Upper lobe of left lung (tissue), 6 donors: ENCODE measurements around the gene ABHD13. TPM values are rescaled to one million over a fixed set of nuclear protein-coding genes. Genes with fewer than 3 reads are reported as not detected.
"Not testable (repeated sequence)": the region's sequence is repeated elsewhere in the genome, so short reads cannot be mapped to it uniquely, and the experiment has no call there.

Experiments
- ATAC-seq, 2 donors: fragments of 200-7000 bp; cut with Tn5 transposase; one replicate each; pipeline ENCODE4 v1.9.1; 2022; ENCODE audit warnings: mild to moderate bottlenecking in 2 of 2, moderate library complexity in 2 of 2; ENCODE audit not compliant: low FRiP score in 2 of 2
- DNase-seq, 2 donors: peaks; one replicate each; pipeline ENCODE4 v3.0.0-alpha.2; 2019 to 2020
- H3K27ac ChIP-seq, 4 donors: fragments of 200-600 bp; sonication (generic); one replicate each; pipeline ENCODE4 v1.5.1; 2016 to 2019
- H3K27me3 ChIP-seq, 4 donors: fragments of 200-600 bp; sonication (generic); one replicate each; pipeline ENCODE4 v1.5.1; 2017 to 2019
- H3K36me3 ChIP-seq, 4 donors: fragments of 200-600 bp; sonication (generic); one replicate each; pipeline ENCODE4 v1.5.1; 2016 to 2019
- H3K4me1 ChIP-seq, 4 donors: fragments of 200-600 bp; sonication (generic); one replicate each; pipeline ENCODE4 v1.5.1; 2018 to 2019
- H3K4me3 ChIP-seq, 4 donors: fragments of 200-600 bp; sonication (generic); one replicate each; pipeline ENCODE4 v1.5.1; 2017 to 2019; ENCODE audit warnings: mild to moderate bottlenecking in 2 of 4, moderate library complexity in 1 of 4
- H3K9me3 ChIP-seq, 4 donors: fragments of 200-600 bp; sonication (generic); one replicate each; pipeline ENCODE4 v1.5.1; 2018 to 2019
- CTCF ChIP-seq, 6 experiments: fragments of 450-650 bp in 4 of 6; fragments of 200-600 bp in 2 of 6; sonication (generic) in 2 of 6; IDR thresholded peaks; one replicate each; pipeline ENCODE4 v1.5.1; 2016 to 2019; ENCODE audit warnings: antibody characterized with exemption in 6 of 6
- EP300 ChIP-seq, 4 donors: sonication (generic); formaldehyde crosslinking; IDR thresholded peaks; one replicate each; pipeline ENCODE4 v1.5.1; 2017; ENCODE audit warnings: antibody characterized with exemption in 4 of 4, control low read depth in 2 of 4
- POLR2A ChIP-seq, 4 donors: fragments of 450-650 bp; IDR thresholded peaks; one replicate each; pipeline ENCODE4 v1.5.1; 2016 to 2017; ENCODE audit warnings: antibody characterized with exemption in 4 of 4, mild to moderate bottlenecking in 2 of 4
- POLR2AphosphoS5 ChIP-seq, 2 donors: sonication (generic); formaldehyde crosslinking; IDR thresholded peaks; one replicate each; pipeline ENCODE4 v1.5.1; 2017; ENCODE audit warnings: antibody characterized with exemption in 2 of 2
- WGBS, 2 donors: methylation state at CpG; one replicate each; pipeline ENCODE4 v1.1.5; 2017 to 2018; 5-methylcytosine and 5-hydroxymethylcytosine counted together
- total RNA-seq, 6 donors: library from RNA; depleted of rRNA in 4 of 6; stranded (reverse); fragments of >200 nt in 4 of 6; gene quantifications; one replicate each; pipeline versions ENCODE4 v1.1.0 to v1.2.1, GENCODE V29; 2016 to 2021
- donor health status: DM: no; HTN: no; CAD: no; lungs with moderate emphysema.
- donor health status: DM: no; HTN: yes; CAD: no; lungs with severe emphysema.

The ABHD13 gene
- total RNA-seq, 6 donors from 2014 or later = 3.6 to 21.6 (median 9.3) TPM

GRCh38 chr13:108213946-108214345, 4.2 kb upstream of the ABHD13 start:
- TF ChIP-seq POLR2A (IDR thresholded peaks at IDR 0.05) (no peak), POLR2AphosphoS5 (IDR thresholded peaks at IDR 0.05) (peak in 1 of 2 donors; percentile 32), CTCF (IDR thresholded peaks at IDR 0.05) (no peak), EP300 (IDR thresholded peaks at IDR 0.05) (no peak)
- peaks cover 3 to 22% (median 12%) of the 10 kb centered on the region in 4 donors for H3K36me3 ChIP-seq
- WGBS, 2 donors = 48 to 50% methylated on average over 5 of the region's 5 CpGs
- H3K4me3 ChIP-seq = peak overlapping the region in 3 of 4 donors; percentile 52 to 60 (median 57)
- no peak for DNase-seq
- peak overlapping the region in 3 of 4 donors; percentile 46 to 81 (median 74) for H3K27ac ChIP-seq
- no peaks in the 10 kb centered on the region for H3K9me3 ChIP-seq
- no peak for ATAC-seq
- H3K4me1 ChIP-seq = peaks cover 19 to 35% (median 22%) of the 10 kb centered on the region in 4 donors
- no peaks in the 10 kb centered on the region for H3K27me3 ChIP-seq

- TF ChIP-seq EP300 (IDR thresholded peaks at IDR 0.05) (no peak), CTCF (IDR thresholded peaks at IDR 0.05) (no peak), POLR2A (IDR thresholded peaks at IDR 0.05) (no peak), POLR2AphosphoS5 (IDR thresholded peaks at IDR 0.05) (no peak)
- 22 to 26% methylated on average over 13 to 29 of the region's 41 CpGs for WGBS, 2 donors
- ATAC-seq (peak in 1 of 2 donors; percentile 23), DNase-seq (peak; percentile 32 to 49)
- no peaks in the 10 kb centered on the region for H3K9me3 ChIP-seq
- H3K4me1 ChIP-seq = peaks cover 19 to 42% (median 29%) of the 10 kb centered on the region in 4 donors
- H3K27me3 ChIP-seq = no peaks in the 10 kb centered on the region
- peak overlapping the region; percentile 46 to 81 (median 70) for H3K27ac ChIP-seq
- peak overlapping the region in 3 of 4 donors; percentile 52 to 60 (median 57) for H3K4me3 ChIP-seq
- peaks cover 3 to 15% (median 8%) of the 10 kb centered on the region in 4 donors for H3K36me3 ChIP-seq
These were observed 3.5 kb upstream of the ABHD13 start for GRCh38 chr13:108214441-108215271.

- no peaks in the 10 kb centered on the region for H3K27me3 ChIP-seq
- TF ChIP-seq POLR2AphosphoS5 (IDR thresholded peaks at IDR 0.05) (peak; percentile 26 to 74), EP300 (IDR thresholded peaks at IDR 0.05) (no peak), CTCF (IDR thresholded peaks at IDR 0.05) (no peak), POLR2A (IDR thresholded peaks at IDR 0.05) (peak in 1 of 4 donors; percentile 36)
- ATAC-seq (peak; percentile 87 to 88), DNase-seq (peak; percentile 95 to 98)
- peak within 1 kb of the TSS; percentile 54 to 81 (median 70) for H3K27ac ChIP-seq
- WGBS, 2 donors = 0 to 2% methylated on average over 3 to 8 of the region's 26 CpGs
- peaks cover under 1 to 8% (median 5%) of the 10 kb centered on the region in 4 donors for H3K36me3 ChIP-seq
- no peaks in the 10 kb centered on the region for H3K9me3 ChIP-seq
- peak within 1 kb of the TSS; percentile 8 to 60 (median 54) for H3K4me3 ChIP-seq
- H3K4me1 ChIP-seq = peaks cover 23 to 50% (median 36%) of the 10 kb centered on the region in 4 donors
These were observed 2.8 kb upstream of the ABHD13 start, which contains the start of gene LIG4 for GRCh38 chr13:108215436-108215835. Gene LIG4, minus strand, starts transcription at chr13:108215536. Its CDS starts 4,268 bp downstream, at chr13:108211268.

GRCh38 chr13:108217307-108218043, 717 bp upstream of the ABHD13 start:
- ATAC-seq = peak; percentile 0 to 1
- Histone ChIP-seq H3K27ac (peak overlapping the region; percentile 85 to 92 (median 92)), H3K4me1 (peaks cover 26 to 57% (median 41%) of the 10 kb centered on the region in 4 donors), H3K4me3 (peak overlapping the region; percentile 70 to 99 (median 84))
- peak in 1 of 2 donors; percentile 27 for DNase-seq
- not testable (repeated sequence) for H3K36me3 ChIP-seq, H3K9me3 ChIP-seq, H3K27me3 ChIP-seq
- 70 to 71% methylated on average over 27 of the region's 27 CpGs for WGBS, 2 donors

GRCh38 chr13:108220041-108220440, 1.8 kb downstream of the ABHD13 start:
- H3K4me1 ChIP-seq = peaks cover 19 to 55% (median 35%) of the 10 kb centered on the region in 4 donors
- peak in 1 of 2 donors; percentile 68 for DNase-seq
- no peaks in the 10 kb centered on the region for H3K9me3 ChIP-seq
- WGBS, 2 donors = 30 to 31% methylated on average over 1 of the region's 1 CpG
- peak overlapping the region in 1 of 4 donors; percentile 70 for H3K4me3 ChIP-seq
- ATAC-seq = no peak
- no peak for TF ChIP-seq EP300 (IDR thresholded peaks at IDR 0.05)
- no peak for TF ChIP-seq POLR2AphosphoS5 (IDR thresholded peaks at IDR 0.05)
- TF ChIP-seq POLR2A (IDR thresholded peaks at IDR 0.05) = no peak
- no peak for TF ChIP-seq CTCF (IDR thresholded peaks at IDR 0.05)
- no peaks in the 10 kb centered on the region for H3K36me3 ChIP-seq
- H3K27ac ChIP-seq = peak overlapping the region in 1 of 4 donors; percentile 39
- no peaks in the 10 kb centered on the region for H3K27me3 ChIP-seq
